GM15510 (cell line): ENCODE data around the gene CD5L.

Source experiments
- POLR2A ChIP-seq: IDR thresholded peaks from 3 replicates; pipeline ENCODE4 v1.6.1; 2011; ENCODE audit warnings: borderline replicate concordance; ENCODE audit not compliant: insufficient read length; ENCODE audit errors: extremely low read depth

Gene CD5L

DNA sequence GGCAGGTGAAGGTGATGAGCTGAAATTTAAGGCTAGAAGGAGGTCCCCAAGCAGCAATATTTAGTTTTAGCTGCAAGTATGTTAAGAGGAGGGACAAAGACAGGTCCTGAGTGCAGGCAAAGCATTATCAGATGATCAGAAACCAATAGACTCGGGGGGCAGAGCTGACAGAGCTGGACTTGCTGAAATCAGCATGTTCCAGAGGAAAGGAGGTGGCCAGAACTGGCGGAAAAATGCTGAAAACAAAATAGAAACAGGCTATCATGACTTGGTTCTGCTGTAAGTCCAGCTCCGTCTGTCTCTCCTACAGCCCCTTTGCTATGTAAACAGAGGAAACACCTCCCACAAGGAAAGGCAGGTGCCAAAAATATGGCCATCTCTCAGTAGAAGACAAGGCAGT, at the start of gene CD5L:
Gene CD5L, minus strand, starts transcription at position 101 of the 400 bp plus-strand sequence. CDS start 107 bp downstream, outside the sequence.
- TF ChIP-seq POLR2A: no peak

DNA sequence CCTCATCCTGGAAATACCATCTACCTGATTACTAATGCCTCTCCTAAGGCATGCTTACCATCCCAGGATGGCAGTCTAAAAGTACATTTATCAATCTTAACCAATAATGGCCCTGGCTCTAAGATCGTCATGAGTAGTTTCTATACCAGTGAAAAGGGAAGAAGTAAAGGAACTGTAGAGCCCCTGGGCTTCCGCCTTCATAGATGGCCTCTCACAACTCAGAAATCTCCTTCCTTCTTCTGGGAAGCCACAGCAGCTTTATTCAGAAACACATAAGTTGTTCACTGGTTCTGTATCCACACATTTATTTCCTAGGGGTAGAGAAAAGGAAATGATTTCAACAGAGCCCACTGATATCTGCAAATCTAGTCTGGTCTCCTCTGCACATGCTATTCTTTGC, 41.0 kb upstream of the CD5L start:
- TF ChIP-seq POLR2A: no peak

DNA sequence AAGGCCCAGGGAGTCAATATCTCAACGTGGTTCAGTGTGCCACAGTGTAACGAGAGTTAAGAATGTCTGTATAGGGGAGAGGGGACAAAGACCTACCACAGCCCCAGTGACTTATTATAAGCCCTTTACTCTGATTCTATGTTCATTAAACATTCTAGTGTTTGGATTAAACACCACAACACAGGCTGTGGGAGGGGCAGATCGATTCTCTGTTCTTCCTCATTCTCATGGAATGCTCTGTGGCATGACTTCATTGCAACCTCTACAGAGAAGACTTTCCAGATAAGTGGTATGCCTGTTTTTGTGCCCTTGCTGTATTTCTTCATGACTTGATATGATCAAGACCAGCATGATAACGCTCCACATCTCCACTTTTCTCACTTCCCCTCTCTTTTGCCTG, 39.0 kb upstream of the CD5L start:
- TF ChIP-seq POLR2A: no peak

- TF ChIP-seq POLR2A: no peak
Observed at GRCh38 chr1:157878059-157878458, 36.5 kb upstream of the CD5L start.

DNA sequence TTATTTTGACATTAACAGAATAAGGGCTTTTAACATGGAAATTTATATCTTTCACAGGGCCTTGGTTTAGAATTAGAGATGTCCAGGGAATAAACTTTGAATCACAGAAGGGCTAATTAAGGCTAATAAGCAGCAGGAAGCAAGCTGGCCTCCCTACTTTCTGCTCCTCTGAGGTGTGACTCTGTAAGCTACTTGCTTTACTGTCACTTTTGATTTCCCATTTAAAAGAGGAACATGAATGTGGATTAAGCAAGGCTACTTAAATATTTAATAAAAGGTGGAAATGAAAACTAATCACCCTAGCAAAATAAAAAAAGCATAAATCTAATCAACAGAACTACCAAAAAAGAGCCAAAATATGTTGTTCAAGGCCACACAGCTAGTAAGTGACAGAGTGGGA, 28.9 kb upstream of the CD5L start:
- no peak for TF ChIP-seq POLR2A

- TF ChIP-seq POLR2A: no peak
Observed at GRCh38 chr1:157868654-157869053, 27.0 kb upstream of the CD5L start.

DNA sequence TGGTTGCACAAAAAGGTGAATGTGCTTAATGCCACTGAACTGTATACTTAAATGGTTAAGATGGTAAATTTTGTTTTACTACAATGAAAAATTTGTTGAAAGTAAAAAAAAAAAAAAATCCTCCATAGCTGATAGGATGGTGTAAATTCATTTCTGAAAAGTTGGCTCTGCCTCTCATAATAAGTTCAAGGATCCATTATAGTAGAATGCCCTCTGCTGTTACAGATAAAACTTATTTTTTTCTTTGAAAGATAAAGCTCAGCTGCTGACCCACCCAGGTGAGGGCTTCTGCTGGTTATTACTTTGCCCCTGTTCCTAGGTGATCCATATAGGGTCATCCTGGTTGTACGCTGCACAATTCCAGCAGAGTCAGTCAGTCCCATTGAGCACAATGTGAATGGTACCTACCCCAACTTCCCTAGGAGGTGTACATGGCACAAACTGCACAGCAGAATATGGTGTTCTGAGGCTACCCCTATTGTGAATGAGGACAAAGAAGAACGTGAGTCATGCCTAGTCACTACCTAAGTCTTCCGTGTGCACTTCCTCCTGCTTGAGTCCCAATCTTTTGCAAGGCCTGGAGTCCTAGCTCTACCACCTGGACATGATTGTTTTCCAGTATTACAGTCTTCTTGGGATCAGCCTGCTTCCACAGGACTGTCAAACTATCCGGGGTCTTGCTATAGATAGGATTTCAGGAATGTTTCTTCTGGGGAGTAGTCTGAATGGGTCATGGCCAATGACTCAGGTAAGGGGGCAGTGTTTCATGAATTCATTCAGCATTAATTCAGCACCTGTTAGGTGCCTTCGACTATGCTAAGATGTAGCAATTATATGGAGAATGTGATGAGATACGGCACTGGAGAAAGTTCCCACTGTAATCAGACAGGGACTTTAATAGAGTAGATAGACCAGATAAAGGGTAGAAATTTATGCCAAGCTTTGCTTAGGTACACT, 20.8 kb upstream of the CD5L start:
- no peak for TF ChIP-seq POLR2A

GRCh38 chr1:157856538-157856937, 14.9 kb upstream of the CD5L start:
- no peak for TF ChIP-seq POLR2A

DNA sequence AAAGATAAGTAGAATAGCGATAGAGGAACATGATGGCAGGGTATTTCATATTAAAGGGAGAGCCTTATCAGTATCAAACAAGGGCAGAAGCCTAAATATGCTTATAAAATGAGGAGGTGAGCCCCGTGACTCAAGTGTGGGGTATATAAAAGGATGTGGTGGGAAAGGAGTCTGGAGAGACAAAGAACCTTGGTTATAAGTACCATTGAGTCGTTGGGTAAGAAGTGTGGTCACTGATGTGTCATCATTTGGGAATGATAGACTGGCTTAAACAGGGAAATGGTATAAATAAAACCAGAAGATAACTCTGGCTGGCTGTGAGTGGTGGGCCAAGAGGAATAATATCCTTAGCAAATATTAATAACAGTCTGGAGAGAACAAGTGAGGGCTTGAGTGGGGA, 10.9 kb upstream of the CD5L start:
- no peak for TF ChIP-seq POLR2A

DNA sequence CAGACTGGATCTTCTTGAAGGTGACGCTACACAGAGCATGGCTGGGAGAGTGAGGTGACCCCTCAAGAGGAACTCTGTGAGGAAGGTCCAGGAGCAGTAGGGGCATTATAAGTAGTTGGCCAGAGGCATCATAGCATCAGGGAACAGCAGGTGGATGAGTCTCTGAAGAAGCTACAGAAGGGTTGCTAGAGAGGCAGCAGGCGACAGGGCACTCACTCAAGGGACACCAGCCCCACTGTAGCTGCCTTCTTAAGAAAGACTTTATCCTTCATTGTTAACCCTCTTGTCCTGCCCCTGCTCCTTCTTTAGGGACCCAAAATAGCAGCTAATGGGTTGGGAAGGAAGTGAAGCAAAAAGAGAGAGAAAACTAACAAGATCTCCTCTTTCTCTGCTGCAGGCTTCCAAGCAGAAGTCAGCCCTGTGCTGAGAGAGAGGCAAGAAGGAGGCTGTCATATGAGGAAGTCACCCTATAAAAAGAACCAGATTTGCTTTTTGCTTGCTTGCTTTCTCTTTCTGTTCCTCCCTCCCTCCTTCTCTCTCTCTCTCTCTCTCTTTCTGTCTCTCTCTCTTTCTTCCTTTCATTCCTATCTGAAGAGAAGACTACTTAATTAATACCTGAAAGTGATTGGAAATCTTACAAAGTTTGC, 7.7 kb upstream of the CD5L start:
- TF ChIP-seq POLR2A: no peak

DNA sequence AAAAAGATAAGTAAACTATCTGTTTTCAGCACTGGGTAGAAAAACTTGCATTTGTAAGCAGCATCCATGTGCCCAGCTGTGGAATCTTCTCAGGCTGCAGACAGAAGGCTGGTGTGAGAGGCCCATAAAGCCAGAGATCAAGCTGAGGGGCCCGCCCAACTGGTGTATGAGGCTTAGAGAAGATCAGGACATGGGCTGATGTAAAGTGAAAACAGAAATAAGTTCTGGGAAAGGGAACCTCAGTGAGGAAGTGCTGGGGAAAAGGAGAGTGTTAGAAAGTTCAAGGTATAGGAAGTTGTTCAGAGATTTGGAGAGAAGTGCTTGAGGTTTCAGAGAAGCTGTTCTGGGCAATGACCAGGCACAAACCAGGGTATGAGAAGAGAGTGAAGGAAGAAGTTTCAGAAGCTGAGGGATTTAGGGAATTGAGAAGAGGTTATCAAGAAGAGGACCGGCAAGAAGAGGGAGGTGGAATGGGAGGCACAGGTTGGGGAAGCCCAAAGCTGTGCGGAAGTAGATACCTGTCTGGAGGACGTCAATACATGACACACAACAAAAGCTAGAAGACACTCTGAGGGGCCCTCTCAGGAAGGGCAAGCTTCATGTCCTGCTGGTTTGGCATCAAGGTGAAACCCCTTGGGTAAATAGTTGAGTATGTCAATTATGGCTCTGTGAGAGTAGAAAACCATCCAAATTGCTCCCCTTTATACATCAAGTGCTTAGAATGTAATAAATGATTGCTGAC, 2.7 kb upstream of the CD5L start:
- TF ChIP-seq POLR2A: no peak

- TF ChIP-seq POLR2A: no peak
Observed at GRCh38 chr1:157842939-157843338, 1.3 kb upstream of the CD5L start.

DNA sequence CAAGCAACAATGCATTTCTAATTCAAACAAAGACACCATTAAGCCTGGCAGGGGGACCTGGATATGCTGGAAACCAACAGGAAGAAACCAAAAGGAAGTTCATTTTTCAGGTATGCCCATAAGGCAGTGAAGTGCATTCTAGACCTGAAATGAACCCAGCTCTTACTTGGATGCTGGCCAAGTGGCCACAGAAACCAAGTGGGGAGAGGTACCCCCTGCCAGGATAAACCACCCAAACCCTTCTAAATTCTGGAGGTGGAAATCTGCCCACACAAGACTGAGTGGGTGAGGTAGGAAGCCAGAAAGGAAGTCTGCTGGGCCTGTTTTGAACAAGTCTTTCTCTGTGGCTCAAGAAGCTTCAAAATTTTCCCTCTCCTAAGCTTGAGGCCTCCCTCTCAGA, 2.6 kb downstream of the CD5L start:
- no peak for TF ChIP-seq POLR2A

GRCh38 chr1:157834430-157834829, 7.2 kb downstream of the CD5L start:
- TF ChIP-seq POLR2A: no peak

GRCh38 chr1:157833145-157833544, 8.5 kb downstream of the CD5L start:
- no peak for TF ChIP-seq POLR2A
